K562 (cell line): Measurements from ENCODE around the gene GJC2. TPM values are rescaled to one million over a fixed set of nuclear protein-coding genes. Genes with fewer than 3 reads are reported as not detected.

Experiments
- ATAC-seq: fragments of 200-7000 bp; cut with Tn5 transposase; 3 replicates; pipeline ENCODE4 v1.9.1; 2020; ENCODE audit warnings: moderate library complexity
- BruUV-seq: library from RNA; stranded (reverse); fragments of 400-500 nt; replicated peaks from 2 replicates; lab custom pipeline; 2021; lab: Mats Ljungman, UMichigan
- CTCF ChIA-PET: fragments of 300-600 bp; formaldehyde crosslinking; extraction: SDS; loops from one replicate; lab custom pipeline; 2021; ENCODE audit warnings: low intra/inter-chr PET ratio; lab: Yijun Ruan, JAX
- POLR2A ChIA-PET: fragments of 300-600, 350-650 bp; sonication (Branson Sonifier 250); formaldehyde crosslinking; extraction: SDS; loops from one replicate; lab custom pipeline; 2021; ENCODE audit warnings: antibody characterized with exemption, inconsistent platforms; lab: Yijun Ruan, JAX
- DNase-seq, 4 experiments: peaks; one replicate each; pipeline versions ENCODE4 v3.0.0 to v3.0.0-alpha.2; 2011 to 2018; ENCODE audit warnings: low spot score in 3 of 4, mixed read lengths in 3 of 4; ENCODE audit errors: extremely low read depth in 1 of 4
- FAIRE-seq: peaks from 2 replicates; lab custom pipeline; 2011; peaks lifted over from hg19 to GRCh38; lab: Jason Lieb, UNC
- H2AFZ ChIP-seq: 2 replicates; pipeline ENCODE4 v1.6.0; 2011; ENCODE audit warnings: low read depth, low read length, control low read depth, inconsistent platforms
- H3K27ac ChIP-seq: fragments of 200-600 bp; 3 replicates; pipeline ENCODE4 v1.8.0; 2011; ENCODE audit warnings: low read depth, mild to moderate bottlenecking, control low read depth, inconsistent platforms, low read length, moderate library complexity, mixed read lengths; ENCODE audit errors: extremely low read depth
- H3K27me3 ChIP-seq, 2 experiments: fragments of 300-600 bp in 1 of 2; 2 replicates in 1 of 2; 3 replicates in 1 of 2; pipeline versions ENCODE4 v1.6.0 to v1.8.0; 2011; ENCODE audit warnings: inconsistent platforms in 2 of 2, low read length in 2 of 2, mild to moderate bottlenecking in 1 of 2, mixed read lengths in 1 of 2, moderate library complexity in 1 of 2; ENCODE audit not compliant: control insufficient read depth in 2 of 2, insufficient read depth in 2 of 2
- H3K36me3 ChIP-seq: fragments of 300-600 bp; 3 replicates; pipeline ENCODE4 v1.8.0; 2011; ENCODE audit warnings: mild to moderate bottlenecking, low read length, inconsistent platforms; ENCODE audit not compliant: control insufficient read depth, insufficient read depth
- H3K4me1 ChIP-seq, 2 experiments: fragments of 200-600 bp in 1 of 2; replicated peaks in 1 of 2; 2 replicates in 1 of 2; 3 replicates in 1 of 2; pipeline versions ENCODE4 v1.5.1 to v1.8.0; 2011; ENCODE audit warnings: inconsistent platforms in 2 of 2, low read length in 2 of 2, mild to moderate bottlenecking in 1 of 2, mixed read lengths in 1 of 2, moderate library complexity in 1 of 2; ENCODE audit not compliant: control insufficient read depth in 2 of 2, insufficient read depth in 2 of 2
- H3K4me2 ChIP-seq: 2 replicates; pipeline ENCODE4 v1.6.1; 2011; ENCODE audit warnings: low read length, control low read depth, inconsistent platforms, mixed read lengths; ENCODE audit not compliant: insufficient read depth
- H3K4me3 ChIP-seq: fragments of 200-600 bp; sonication (generic), shearing (Covaris generic); 2 replicates; pipeline ENCODE4 v1.5.1; 2016; ENCODE audit warnings: control low read depth, inconsistent platforms
- H3K79me2 ChIP-seq: fragments of 200-600 bp; 3 replicates; pipeline ENCODE4 v1.8.0; 2011; ENCODE audit warnings: low read length, inconsistent platforms; ENCODE audit not compliant: control insufficient read depth, insufficient read depth
- H3K9ac ChIP-seq, 2 experiments: 2 replicates each; pipeline versions ENCODE4 v1.6.0 to v1.6.1; 2011; ENCODE audit warnings: low read depth in 2 of 2, low read length in 2 of 2, control low read depth in 1 of 2, inconsistent platforms in 1 of 2, mild to moderate bottlenecking in 1 of 2, mixed read lengths in 1 of 2; ENCODE audit not compliant: insufficient read depth in 1 of 2
- H3K9me1 ChIP-seq: one replicate; pipeline ENCODE4 v1.6.0; 2011; ENCODE audit warnings: inconsistent platforms, mild to moderate bottlenecking, low read length, moderate library complexity; ENCODE audit not compliant: control insufficient read depth, insufficient read depth
- H3K9me3 ChIP-seq: replicated peaks from 2 replicates; pipeline ENCODE4 v1.5.1; 2011; ENCODE audit warnings: low read depth, low read length, inconsistent platforms; ENCODE audit not compliant: control insufficient read depth, insufficient read depth
- H4K20me1 ChIP-seq: replicated peaks from 2 replicates; pipeline ENCODE4 v1.6.1; 2011; ENCODE audit warnings: low read length, inconsistent platforms, mixed read lengths; ENCODE audit not compliant: control insufficient read depth, insufficient read depth
- ATF1 ChIP-seq, 2 experiments: fragments of 450-650 bp in 1 of 2; IDR thresholded peaks; 2 replicates each; pipeline ENCODE4 v1.6.1; 2016; ENCODE audit warnings: missing compliant biosample characterization in 1 of 2, missing genetic modification characterization in 1 of 2
- COPS2 ChIP-seq: fragments of 450-650 bp; conservative IDR thresholded peaks from 2 replicates; pipeline ENCODE4 v1.6.1; 2016; ENCODE audit warnings: mild to moderate bottlenecking, moderate library complexity
- FOXM1 ChIP-seq, 2 experiments: fragments of 450-650 bp in 1 of 2; sonication (generic) in 1 of 2; formaldehyde crosslinking in 1 of 2; IDR thresholded peaks; 2 replicates each; pipeline versions ENCODE4 v1.6.1 to v1.9.0; 2017 to 2022; ENCODE audit warnings: low read depth in 2 of 2, mild to moderate bottlenecking in 2 of 2, missing genetic modification reagents in 1 of 2, moderate library complexity in 1 of 2
- FOXP1 ChIP-seq: sonication (generic); formaldehyde crosslinking; IDR thresholded peaks from 2 replicates; pipeline ENCODE4 v1.8.0; 2022; ENCODE audit warnings: mild to moderate bottlenecking, missing genetic modification reagents
- HDAC2 ChIP-seq: fragments of 450-650 bp; IDR thresholded peaks from 2 replicates; pipeline ENCODE4 v1.6.1; 2016; ENCODE audit warnings: mild to moderate bottlenecking
- HDGF ChIP-seq: fragments of 450-650 bp; IDR thresholded peaks from 2 replicates; pipeline ENCODE4 v1.6.1; 2016
- KDM1A ChIP-seq, 2 experiments: fragments of 450-650 bp; IDR thresholded peaks; 2 replicates each; pipeline ENCODE4 v1.6.1; 2016; ENCODE audit warnings: mild to moderate bottlenecking in 2 of 2
- MEIS2 ChIP-seq: fragments of 450-650 bp; IDR thresholded peaks from 2 replicates; pipeline ENCODE4 v1.6.1; 2014; ENCODE audit warnings: mild to moderate bottlenecking; ENCODE audit not compliant: partially characterized antibody
- NFYB ChIP-seq: IDR thresholded peaks from 2 replicates; pipeline ENCODE4 v1.6.1; 2011; ENCODE audit warnings: mild to moderate bottlenecking, moderate library complexity; ENCODE audit not compliant: insufficient read length; ENCODE audit errors: extremely low read depth
- SPI1 ChIP-seq: IDR thresholded peaks from 2 replicates; pipeline ENCODE4 v1.6.1; 2011; ENCODE audit warnings: low read depth, low read length, control low read depth, borderline replicate concordance
- ZNF143 ChIP-seq: sonication (generic); formaldehyde crosslinking; IDR thresholded peaks from 2 replicates; pipeline ENCODE4 v1.9.0; 2022; ENCODE audit warnings: mild to moderate bottlenecking, missing genetic modification reagents
- ZNF253 ChIP-seq: fragments of 250-450 bp; sonication (Bioruptor Pico); conservative IDR thresholded peaks from 2 replicates; pipeline ENCODE4 v1.6.1; 2021; ENCODE audit warnings: mild to moderate bottlenecking
- WGBS: fragments of 100-300 bp; shearing (Covaris generic); methylation state at CpG from one replicate; pipeline ENCODE4 v1.1.6; 2016; ENCODE audit warnings: low coverage, mixed read lengths; ENCODE audit not compliant: insufficient coverage; ENCODE audit errors: missing lambda C conversion rate; 5-methylcytosine and 5-hydroxymethylcytosine counted together
- in situ Hi-C: fragments of 300-500 bp; cut with MboI; formaldehyde crosslinking; loops from 4 replicates; pipeline ENCODE4 v1.15.0; 2018; ENCODE audit warnings: inconsistent platforms, mixed read lengths
- intact Hi-C: fragments of 100-400 bp; cut with micrococcal nuclease; formaldehyde crosslinking; loops from 2 replicates; pipeline ENCODE4 v1.14.2; 2022
- polyA plus RNA-seq, 8 experiments: library from polyadenylated mRNA; depleted of rRNA in 4 of 8; stranded (reverse) in 5 of 8; unstranded in 3 of 8; fragments of >200 nt; fragmentation: Nextera tagmentation in 2 of 8; fragmentation: Illumina TruSeq in 1 of 8; extraction: Ambion mirVana in 2 of 8; extraction: Trizol in 1 of 8; gene quantifications; 2 replicates each; pipeline versions ENCODE4 v1.2.1 to v1.2.3, GENCODE V29; 2011 to 2014; ENCODE audit warnings: inconsistent platforms in 1 of 8, missing spikeins in 1 of 8
- total RNA-seq, 7 experiments: library from RNA; depleted of rRNA in 6 of 7; stranded (reverse); fragments of >200 nt in 6 of 7; fragmentation: Illumina TruSeq in 2 of 7; extraction: Trizol in 2 of 7; gene quantifications; 2 replicates each; pipeline versions ENCODE4 v1.2.1 to v1.2.3, GENCODE V29; 2011 to 2021; ENCODE audit warnings: low replicate concordance in 1 of 7
- TF ChIP-seq, protein P1 (sequence below): fragments of 450-650 bp; IDR thresholded peaks from 2 replicates; pipeline ENCODE4 v1.6.1; 2016
- TF ChIP-seq, protein P2 (sequence below), 2 experiments: fragments of 450-650 bp; IDR thresholded peaks; 2 replicates each; pipeline ENCODE4 v1.6.1; 2018; ENCODE audit warnings: mild to moderate bottlenecking in 2 of 2, low read depth in 1 of 2; ENCODE audit not compliant: partially characterized antibody in 2 of 2

Gene GJC2
- total and polyA plus RNA-seq, 9 of the 15 experiments (the other 6 are each of a cell fraction or from before 2014, with no cell fraction given), result 0.03 to 0.62 (median 0.11) TPM; not detected in 2

DNA sequence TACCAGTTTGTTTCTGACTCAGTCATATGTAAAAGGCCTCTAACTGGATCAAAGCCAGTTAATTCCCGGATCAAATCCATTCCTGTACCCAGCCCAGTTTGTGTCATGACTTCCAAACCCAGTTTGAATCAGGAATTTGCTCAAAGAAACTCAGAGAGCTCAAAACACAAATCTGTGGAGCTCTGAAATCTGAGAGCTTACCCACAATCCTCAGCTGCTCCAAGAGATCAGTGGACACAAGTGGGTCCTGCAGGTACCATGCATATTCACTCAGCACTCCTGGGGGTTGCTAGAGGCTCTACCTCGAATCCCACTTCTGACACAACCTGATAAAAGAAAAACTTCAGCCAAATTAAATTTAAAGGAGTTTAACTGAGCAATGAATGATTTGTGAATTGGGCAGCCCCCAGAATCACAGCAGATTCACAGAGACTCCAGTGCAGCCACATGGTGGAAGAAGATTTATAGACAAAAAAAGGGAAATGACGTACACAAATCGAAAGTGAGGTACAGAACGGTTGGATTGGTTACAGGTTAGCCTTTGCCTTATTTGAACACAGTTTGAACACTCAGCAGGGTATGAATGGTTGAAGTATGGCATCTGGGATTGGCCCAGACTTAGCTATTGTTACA, 28.8 kb upstream of the GJC2 start:
- intact Hi-C loops, result no loop called here
- H3K4me3 ChIP-seq, result no peak overlapping the region
- no peaks in the 10 kb centered on the region for H3K36me3 ChIP-seq
- in situ Hi-C loops, result no loop called here
- no peak overlapping the region for H3K4me2 ChIP-seq
- FAIRE-seq, result no peak
- no peak overlapping the region for H3K9ac ChIP-seq
- ATAC-seq, result peak; percentile 77
- H3K79me2 ChIP-seq, result no peaks in the 10 kb centered on the region
- H3K4me1 ChIP-seq, result peaks cover 0 to 3% of the 10 kb centered on the region in 2 experiments; a peak in 2 of 5 replicates
- H2AFZ ChIP-seq, result no peak overlapping the region
- WGBS, result 9% methylated on average over 5 of the region's 5 CpGs
- H4K20me1 ChIP-seq, result no peaks in the 10 kb centered on the region
- CTCF ChIA-PET, result no interaction called here
- POLR2A ChIA-PET, result interaction anchor here (2.3 kb wide), 1 partner anchor 10 kb away, joined by 10 read pairs; no protein-coding TSS in a partner anchor
- BruUV-seq, result no TSS peak
- DNase-seq, result no peak
- H3K9me3 ChIP-seq, result no peaks in the 10 kb centered on the region
- H3K9me1 ChIP-seq, result no peaks in the 10 kb centered on the region
- H3K27me3 ChIP-seq, result no peaks in the 10 kb centered on the region
- H3K27ac ChIP-seq, result no peak overlapping the region
- TF ChIP-seq ZNF253 (CRISPR knock-in tag), result no peak
- peak; percentile 49; the same call in 1 of the 2 replicates for TF ChIP-seq ZNF143 (CRISPR knock-in tag)
- TF ChIP-seq COPS2, result no peak
- TF ChIP-seq KDM1A (IDR thresholded peaks at IDR 0.05), result peak; percentile 77 to 89
- 0 out of 2 replicates have a peak, but pooled peaks have one; percentile 6 for TF ChIP-seq SPI1
- TF ChIP-seq FOXM1 (IDR thresholded peaks at IDR 0.05; ENCODE audit: low read depth), result peak; percentile 62; the same call in 1 of the 2 replicates
- TF ChIP-seq FOXM1 (CRISPR knock-in tag; IDR thresholded peaks at IDR 0.05; ENCODE audit: low read depth), result no peak
- no peak for TF ChIP-seq ATF1 (CRISPR knock-in tag; IDR thresholded peaks at IDR 0.05)
- TF ChIP-seq ATF1 (tag; IDR thresholded peaks at IDR 0.05), result peak; percentile 37; the same call in 1 of the 2 replicates
- peak; percentile 70 for TF ChIP-seq MEIS2
- TF ChIP-seq NFYB, result peak; percentile 4
- TF ChIP-seq HDAC2, result peak; percentile 50; the same call in 1 of the 2 replicates
- TF ChIP-seq, protein P1, sequence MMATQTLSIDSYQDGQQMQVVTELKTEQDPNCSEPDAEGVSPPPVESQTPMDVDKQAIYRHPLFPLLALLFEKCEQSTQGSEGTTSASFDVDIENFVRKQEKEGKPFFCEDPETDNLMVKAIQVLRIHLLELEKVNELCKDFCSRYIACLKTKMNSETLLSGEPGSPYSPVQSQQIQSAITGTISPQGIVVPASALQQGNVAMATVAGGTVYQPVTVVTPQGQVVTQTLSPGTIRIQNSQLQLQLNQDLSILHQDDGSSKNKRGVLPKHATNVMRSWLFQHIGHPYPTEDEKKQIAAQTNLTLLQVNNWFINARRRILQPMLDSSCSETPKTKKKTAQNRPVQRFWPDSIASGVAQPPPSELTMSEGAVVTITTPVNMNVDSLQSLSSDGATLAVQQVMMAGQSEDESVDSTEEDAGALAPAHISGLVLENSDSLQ, result peak; percentile 58; the same call in 1 of the 2 replicates
- TF ChIP-seq, protein P2, sequence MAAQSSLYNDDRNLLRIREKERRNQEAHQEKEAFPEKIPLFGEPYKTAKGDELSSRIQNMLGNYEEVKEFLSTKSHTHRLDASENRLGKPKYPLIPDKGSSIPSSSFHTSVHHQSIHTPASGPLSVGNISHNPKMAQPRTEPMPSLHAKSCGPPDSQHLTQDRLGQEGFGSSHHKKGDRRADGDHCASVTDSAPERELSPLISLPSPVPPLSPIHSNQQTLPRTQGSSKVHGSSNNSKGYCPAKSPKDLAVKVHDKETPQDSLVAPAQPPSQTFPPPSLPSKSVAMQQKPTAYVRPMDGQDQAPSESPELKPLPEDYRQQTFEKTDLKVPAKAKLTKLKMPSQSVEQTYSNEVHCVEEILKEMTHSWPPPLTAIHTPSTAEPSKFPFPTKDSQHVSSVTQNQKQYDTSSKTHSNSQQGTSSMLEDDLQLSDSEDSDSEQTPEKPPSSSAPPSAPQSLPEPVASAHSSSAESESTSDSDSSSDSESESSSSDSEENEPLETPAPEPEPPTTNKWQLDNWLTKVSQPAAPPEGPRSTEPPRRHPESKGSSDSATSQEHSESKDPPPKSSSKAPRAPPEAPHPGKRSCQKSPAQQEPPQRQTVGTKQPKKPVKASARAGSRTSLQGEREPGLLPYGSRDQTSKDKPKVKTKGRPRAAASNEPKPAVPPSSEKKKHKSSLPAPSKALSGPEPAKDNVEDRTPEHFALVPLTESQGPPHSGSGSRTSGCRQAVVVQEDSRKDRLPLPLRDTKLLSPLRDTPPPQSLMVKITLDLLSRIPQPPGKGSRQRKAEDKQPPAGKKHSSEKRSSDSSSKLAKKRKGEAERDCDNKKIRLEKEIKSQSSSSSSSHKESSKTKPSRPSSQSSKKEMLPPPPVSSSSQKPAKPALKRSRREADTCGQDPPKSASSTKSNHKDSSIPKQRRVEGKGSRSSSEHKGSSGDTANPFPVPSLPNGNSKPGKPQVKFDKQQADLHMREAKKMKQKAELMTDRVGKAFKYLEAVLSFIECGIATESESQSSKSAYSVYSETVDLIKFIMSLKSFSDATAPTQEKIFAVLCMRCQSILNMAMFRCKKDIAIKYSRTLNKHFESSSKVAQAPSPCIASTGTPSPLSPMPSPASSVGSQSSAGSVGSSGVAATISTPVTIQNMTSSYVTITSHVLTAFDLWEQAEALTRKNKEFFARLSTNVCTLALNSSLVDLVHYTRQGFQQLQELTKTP (IDR thresholded peaks at IDR 0.05; ENCODE audit: low read depth in 1 of 2, partially characterized antibody in 2 of 2), result peak in 1 of 2 experiments; percentile 68
- no peak for TF ChIP-seq HDGF
- TF ChIP-seq FOXP1 (CRISPR knock-in tag), result no peak
